Pancreas (tissue), 10 donors: ENCODE results near the gene KCTD17. TPM values are rescaled to one million over a fixed set of nuclear protein-coding genes. Genes with fewer than 3 reads are reported as not detected.

ENCODE experiments used
- ATAC-seq, 4 donors: fragments of 200-7000 bp; cut with Tn5 transposase; one replicate each; pipeline versions ENCODE4 v1.8.0 to v1.9.1; 2020; ENCODE audit warnings: mild to moderate bottlenecking in 4 of 4, moderate library complexity in 4 of 4
- DNase-seq, 6 donors: peaks; one replicate each; pipeline ENCODE4 v3.0.0-alpha.2; 2020
- FAIRE-seq: peaks from 2 replicates; lab custom pipeline; 2012; peaks lifted over from hg19 to GRCh38; lab: Jason Lieb, UNC
- H3K27ac ChIP-seq, 4 donors: fragments of 200-600 bp; sonication (generic); 1 replicate in 3 of 4; 2 replicates in 1 of 4; pipeline versions ENCODE4 v1.5.0 to v1.8.0; 2020
- H3K27me3 ChIP-seq, 4 donors: fragments of 200-600 bp; one replicate each; pipeline ENCODE4 v1.8.0; 2021
- H3K36me3 ChIP-seq, 3 donors: fragments of 200-600 bp; sonication (generic) in 1 of 3; one replicate each; pipeline versions ENCODE4 v1.5.0 to v1.8.0; 2020 to 2021
- H3K4me1 ChIP-seq, 3 donors: fragments of 200-600 bp; one replicate each; pipeline ENCODE4 v1.8.0; 2021
- H3K4me3 ChIP-seq, 4 donors: fragments of 200-600 bp; sonication (generic) in 2 of 4; one replicate each; pipeline versions ENCODE4 v1.5.0 to v1.8.0; 2020 to 2021
- H3K9me3 ChIP-seq, 4 donors: fragments of 200-600 bp; one replicate each; pipeline ENCODE4 v1.8.0; 2021
- WGBS, 2 donors: extraction: QIAGEN DNeasy Blood & Tissue Kit; methylation state at CpG; one replicate each; pipeline ENCODE4 v1.1.7; 2013; 5-methylcytosine and 5-hydroxymethylcytosine counted together
- intact Hi-C, 3 donors: fragments of 100-400 bp; cut with DNase I; formaldehyde crosslinking; loops; one replicate each; pipeline versions ENCODE4 v1.11.1 to v1.14.2; 2022
- polyA plus RNA-seq, 2 donors: library from polyadenylated mRNA; stranded (reverse); fragments of 200-250 nt; gene quantifications; one replicate each; pipeline ENCODE4 v1.2.3, GENCODE V29; 2013
- total RNA-seq, 6 donors: library from RNA; stranded (reverse); fragmentation: NEBNext Ultra II Directional in 4 of 6; extraction: Animal tissue kit (Norgen Biotek cat#: 25700) in 4 of 6; gene quantifications; one replicate each; pipeline versions ENCODE4 v1.2.1 to v1.2.4, GENCODE V29; 2021 to 2023
- TF ChIP-seq, protein P1 (sequence below), 4 donors: fragments of 200-600 bp; sonication (generic) in 3 of 4; IDR thresholded peaks; one replicate each; pipeline versions ENCODE4 v1.5.0 to v1.8.0; 2021; ENCODE audit warnings: antibody characterized with exemption in 4 of 4
- donor health status: healthy with polysubstance abuse.
- donor health status: DM: no; HTN: no; CAD: no; lungs with moderate emphysema.
- donor health status: DM: no; HTN: no; CAD: no.
- donor health status: control.
- donor health status: control.
- donor health status: Bipolar disorder and iron deficiency.
- donor health status: DM: yes; HTN: yes; CAD: no.
- donor health status: DM: no; HTN: no; CAD: no.
- donor health status: DM: no; HTN: no; CAD: no.
- donor health status: DM: yes; HTN: yes; CAD: no.

The KCTD17 gene
- total and polyA plus RNA-seq, 8 donors: 2.6 to 11.8 (median 4.4) TPM

DNA sequence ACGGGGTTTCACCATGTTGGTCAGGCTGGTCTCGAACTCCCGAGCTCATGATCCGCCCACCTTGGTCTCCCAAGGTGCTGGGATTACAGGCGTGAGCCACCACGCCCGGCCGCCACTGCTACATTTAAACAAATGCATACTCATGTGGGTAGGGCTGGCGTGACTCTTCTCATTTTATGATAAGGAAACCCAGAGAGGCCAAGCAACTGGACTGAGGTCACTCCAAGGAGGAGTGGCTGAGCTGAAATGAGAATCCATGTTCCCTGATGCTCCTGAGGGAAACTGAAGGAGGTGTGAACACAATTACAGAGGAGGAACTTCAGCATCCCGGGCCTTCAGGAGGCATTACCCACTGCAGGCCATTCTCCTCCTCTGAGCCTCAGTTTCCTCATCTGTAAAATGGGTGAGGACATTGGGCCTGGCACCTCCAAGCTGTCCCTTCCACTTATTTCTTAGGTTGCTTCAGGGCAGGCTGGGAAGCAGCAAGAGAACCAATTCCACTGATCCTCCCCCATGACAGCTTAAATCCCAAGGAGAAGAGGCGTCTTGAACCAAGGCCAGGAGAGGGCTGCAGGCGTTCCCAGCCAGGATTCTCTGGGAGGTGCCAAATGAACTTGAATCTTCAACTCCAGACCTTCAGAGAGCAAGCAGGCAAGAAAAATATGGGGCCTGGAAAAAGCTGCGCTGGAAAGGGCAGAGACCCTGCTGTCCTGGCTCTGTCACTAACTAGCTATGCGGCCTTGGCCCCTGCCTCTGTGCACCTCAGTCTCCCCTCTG is 35.2 kb upstream of the KCTD17 start:
- intact Hi-C loops: no loop called here
- no peak overlapping the region for H3K27ac ChIP-seq
- peak overlapping the region in 1 of 4 donors; percentile 96 for H3K4me3 ChIP-seq
- peaks cover 21 to 32% (median 24%) of the 10 kb centered on the region in 3 donors for H3K4me1 ChIP-seq
- DNase-seq (no peak), ATAC-seq (no peak), FAIRE-seq (no peak)
- H3K9me3 ChIP-seq: no peaks in the 10 kb centered on the region
- 87 to 88% methylated on average over 14 of the region's 14 CpGs for WGBS, 2 donors
- no peaks in the 10 kb centered on the region for H3K27me3 ChIP-seq
- H3K36me3 ChIP-seq: no peaks in the 10 kb centered on the region
- TF ChIP-seq, protein P1, sequence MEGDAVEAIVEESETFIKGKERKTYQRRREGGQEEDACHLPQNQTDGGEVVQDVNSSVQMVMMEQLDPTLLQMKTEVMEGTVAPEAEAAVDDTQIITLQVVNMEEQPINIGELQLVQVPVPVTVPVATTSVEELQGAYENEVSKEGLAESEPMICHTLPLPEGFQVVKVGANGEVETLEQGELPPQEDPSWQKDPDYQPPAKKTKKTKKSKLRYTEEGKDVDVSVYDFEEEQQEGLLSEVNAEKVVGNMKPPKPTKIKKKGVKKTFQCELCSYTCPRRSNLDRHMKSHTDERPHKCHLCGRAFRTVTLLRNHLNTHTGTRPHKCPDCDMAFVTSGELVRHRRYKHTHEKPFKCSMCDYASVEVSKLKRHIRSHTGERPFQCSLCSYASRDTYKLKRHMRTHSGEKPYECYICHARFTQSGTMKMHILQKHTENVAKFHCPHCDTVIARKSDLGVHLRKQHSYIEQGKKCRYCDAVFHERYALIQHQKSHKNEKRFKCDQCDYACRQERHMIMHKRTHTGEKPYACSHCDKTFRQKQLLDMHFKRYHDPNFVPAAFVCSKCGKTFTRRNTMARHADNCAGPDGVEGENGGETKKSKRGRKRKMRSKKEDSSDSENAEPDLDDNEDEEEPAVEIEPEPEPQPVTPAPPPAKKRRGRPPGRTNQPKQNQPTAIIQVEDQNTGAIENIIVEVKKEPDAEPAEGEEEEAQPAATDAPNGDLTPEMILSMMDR (IDR thresholded peaks at IDR 0.05): no peak

DNA sequence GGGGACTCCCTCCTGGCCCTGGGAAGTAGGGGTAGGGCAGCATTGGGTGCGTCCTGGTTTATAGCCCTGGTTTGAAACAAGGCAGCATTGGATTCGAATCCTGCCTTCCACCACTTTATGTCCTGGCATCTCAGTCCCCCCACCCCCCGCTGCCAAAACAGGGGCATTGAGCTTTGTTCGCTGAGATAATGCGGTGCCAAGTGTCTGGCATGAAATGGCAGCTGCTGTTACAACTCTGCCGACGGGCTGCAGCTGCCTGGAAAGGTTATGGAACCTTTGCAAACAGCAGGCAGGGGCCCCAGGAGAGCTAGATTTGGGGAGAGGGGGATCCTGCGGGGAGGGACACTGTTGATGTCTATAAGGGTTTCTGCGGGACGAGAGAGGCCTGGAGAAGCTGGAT is 34.2 kb upstream of the KCTD17 start:
- Histone ChIP-seq H3K9me3 (no peaks in the 10 kb centered on the region), H3K27ac (no peak overlapping the region), H3K4me1 (peaks cover 22 to 41% (median 24%) of the 10 kb centered on the region in 3 donors), H3K36me3 (no peaks in the 10 kb centered on the region), H3K27me3 (no peaks in the 10 kb centered on the region), H3K4me3 (peak overlapping the region in 2 of 4 donors; percentile 92 to 96)
- TF ChIP-seq, protein P1 (IDR thresholded peaks at IDR 0.05): no peak
- FAIRE-seq (no peak), DNase-seq (peak in 1 of 6 donors; percentile 28), ATAC-seq (no peak)
- intact Hi-C loops: no loop called here
- 40 to 41% methylated on average over 10 of the region's 10 CpGs for WGBS, 2 donors

DNA sequence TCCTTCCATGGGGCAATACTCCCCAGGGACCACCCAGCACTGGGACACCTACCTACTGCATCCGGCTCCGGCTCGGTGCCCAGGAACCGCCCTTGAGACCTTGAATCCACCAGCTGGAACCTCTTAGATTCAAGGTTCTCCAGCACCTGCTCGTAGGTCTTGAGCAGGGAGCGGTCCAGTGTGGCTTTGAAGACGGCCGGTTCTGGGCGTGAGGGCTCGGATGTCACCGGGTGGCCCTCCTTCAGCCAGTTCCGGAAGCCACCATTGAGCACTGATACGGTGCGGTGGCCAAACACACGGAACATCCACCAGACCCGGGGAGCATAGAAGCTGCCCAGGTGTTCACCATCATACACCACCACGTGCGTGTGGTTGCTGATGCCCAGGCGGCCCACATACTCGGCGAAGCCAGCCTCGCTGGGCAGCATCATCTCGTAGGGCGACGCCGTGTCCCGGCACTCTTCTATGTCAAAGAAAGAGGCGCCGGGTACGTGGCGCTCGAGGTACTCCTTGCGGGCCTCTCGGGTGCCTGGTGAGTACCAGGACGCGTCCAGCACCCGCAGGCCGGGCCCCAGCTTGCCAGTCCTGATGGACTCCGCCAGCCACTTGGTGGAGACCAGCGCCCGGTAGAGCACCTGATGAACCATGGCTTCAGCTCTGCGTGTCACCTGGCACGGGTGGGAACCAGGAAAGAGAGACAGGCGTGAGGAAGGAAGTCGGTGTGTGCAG is 33.3 kb upstream of the KCTD17 start:
- peak overlapping the region; percentile 76 to 90 (median 88) for H3K27ac ChIP-seq
- intact Hi-C loops: no loop called here
- 26 to 27% methylated on average over 45 of the region's 45 CpGs for WGBS, 2 donors
- FAIRE-seq: no peak
- peak overlapping the region; percentile 88 to 97 (median 94) for H3K4me3 ChIP-seq
- H3K27me3 ChIP-seq: no peaks in the 10 kb centered on the region
- no peaks in the 10 kb centered on the region for H3K9me3 ChIP-seq
- peak; percentile 0 to 16 (median 2) for ATAC-seq
- H3K36me3 ChIP-seq: no peaks in the 10 kb centered on the region
- peak in 4 of 6 donors; percentile 33 to 85 (median 47) for DNase-seq
- TF ChIP-seq, protein P1 (IDR thresholded peaks at IDR 0.05): no peak
- H3K4me1 ChIP-seq: peaks cover 20 to 47% (median 24%) of the 10 kb centered on the region in 3 donors

DNA sequence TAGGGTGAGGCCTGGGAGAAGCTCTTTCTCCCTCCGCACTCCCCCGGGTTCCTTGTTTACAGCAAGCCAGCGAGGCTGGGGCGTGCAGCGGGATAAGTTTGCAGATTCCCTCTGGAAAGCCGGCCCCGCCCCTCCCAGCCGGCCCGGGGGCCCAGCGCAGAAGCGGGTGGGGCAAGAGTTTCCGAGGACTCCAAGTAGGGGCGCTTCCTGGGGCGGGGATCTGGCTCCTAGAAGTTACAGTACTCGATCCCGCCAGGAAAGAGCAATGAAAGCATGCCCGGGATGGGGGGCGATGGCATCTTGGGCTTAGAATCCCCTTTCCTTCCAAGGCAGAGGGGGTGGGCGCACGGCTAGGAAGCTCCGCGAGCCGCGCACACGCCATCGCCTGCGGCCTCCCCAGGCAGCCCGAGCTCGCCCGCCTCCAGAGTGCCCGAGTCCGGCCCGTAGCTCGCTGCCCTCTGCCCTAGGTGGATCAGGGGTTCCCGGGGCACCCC is 32.7 kb upstream of the KCTD17 start:
- peak in 5 of 6 donors; percentile 55 to 87 (median 66) for DNase-seq
- FAIRE-seq: no peak
- H3K4me3 ChIP-seq: peak overlapping the region; percentile 88 to 97 (median 94)
- intact Hi-C loops: no loop called here
- no peaks in the 10 kb centered on the region for H3K9me3 ChIP-seq
- ATAC-seq: peak; percentile 18 to 52 (median 28)
- H3K36me3 ChIP-seq: no peaks in the 10 kb centered on the region
- TF ChIP-seq, protein P1 (IDR thresholded peaks at IDR 0.05): no peak
- H3K4me1 ChIP-seq: peaks cover 20 to 48% (median 24%) of the 10 kb centered on the region in 3 donors
- no peaks in the 10 kb centered on the region for H3K27me3 ChIP-seq
- peak overlapping the region; percentile 76 to 90 (median 88) for H3K27ac ChIP-seq
- WGBS, 2 donors: 0% methylated on average over 28 to 35 of the region's 35 CpGs
